Endothelial cell of umbilical vein (primary cell): Measurements from ENCODE around the gene PEX10. TPM values are rescaled to one million over a fixed set of nuclear protein-coding genes. Genes with fewer than 3 reads are reported as not detected.

Experiments used
- BruUV-seq: library from RNA; stranded (reverse); fragments of 400-500 nt; replicated peaks from 2 replicates; lab custom pipeline; 2021; lab: Mats Ljungman, UMichigan
- CTCF ChIA-PET: fragments of 300-600, 350-600 bp; sonication (Branson Sonifier 250); formaldehyde crosslinking; loops from one replicate; lab custom pipeline; 2021; ENCODE audit warnings: antibody characterized with exemption, inconsistent platforms; lab: Charles Lee
- POLR2A ChIA-PET: fragments of 300-600, 350-600 bp; sonication (Branson Sonifier 250); formaldehyde crosslinking; loops from one replicate; lab custom pipeline; 2021; ENCODE audit warnings: antibody characterized with exemption, inconsistent platforms; lab: Charles Lee
- DNase-seq: peaks from one replicate; pipeline ENCODE4 v3.0.0-alpha.2; 2011; ENCODE audit warnings: low read depth, low spot score
- FAIRE-seq: peaks from 2 replicates; lab custom pipeline; 2011; peaks lifted over from hg19 to GRCh38; lab: Jason Lieb, UNC
- H2AFZ ChIP-seq: 2 replicates; pipeline ENCODE4 v1.6.0; 2012; ENCODE audit warnings: low read depth, low read length, control low read depth, inconsistent platforms
- H3K27ac ChIP-seq: 2 replicates; pipeline ENCODE4 v1.5.1; 2011; ENCODE audit warnings: low read depth, mild to moderate bottlenecking, control low read depth, low read length, moderate library complexity; ENCODE audit not compliant: insufficient read depth
- H3K27me3 ChIP-seq, 2 experiments: 2 replicates each; pipeline versions ENCODE4 v1.6.0 to v1.6.1; 2011; ENCODE audit warnings: low read length in 2 of 2, mixed read lengths in 1 of 2; ENCODE audit not compliant: control insufficient read depth in 2 of 2, insufficient read depth in 2 of 2
- H3K36me3 ChIP-seq, 2 experiments: 2 replicates in 1 of 2; 3 replicates in 1 of 2; pipeline ENCODE4 v1.5.1; 2011; ENCODE audit warnings: low read length in 2 of 2, mild to moderate bottlenecking in 1 of 2, moderate library complexity in 1 of 2; ENCODE audit not compliant: control insufficient read depth in 2 of 2, insufficient read depth in 2 of 2; ENCODE audit errors: extremely low read depth in 1 of 2
- H3K4me1 ChIP-seq: 3 replicates; pipeline ENCODE4 v1.5.1; 2011; ENCODE audit warnings: mild to moderate bottlenecking, low read length; ENCODE audit not compliant: control insufficient read depth, insufficient read depth; ENCODE audit errors: extremely low read depth
- H3K4me2 ChIP-seq: 2 replicates; pipeline ENCODE4 v1.6.1; 2011; ENCODE audit warnings: low read length, control low read depth, mixed read lengths; ENCODE audit not compliant: insufficient read depth
- H3K4me3 ChIP-seq, 3 experiments: fragments of 200-600 bp in 1 of 3; sonication (generic), shearing (Covaris generic) in 1 of 3; replicated peaks in 1 of 3; 2 replicates each; pipeline ENCODE4 v1.5.1; 2011 to 2016; ENCODE audit warnings: control low read depth in 3 of 3, low read length in 3 of 3, mild to moderate bottlenecking in 2 of 3, inconsistent platforms in 1 of 3, low read depth in 1 of 3, moderate library complexity in 1 of 3; ENCODE audit not compliant: insufficient read depth in 1 of 3
- H3K79me2 ChIP-seq: 2 replicates; pipeline ENCODE4 v1.6.0; 2012; ENCODE audit warnings: low read length, inconsistent platforms; ENCODE audit not compliant: control insufficient read depth, insufficient read depth
- H3K9ac ChIP-seq: replicated peaks from 2 replicates; pipeline ENCODE3; 2011; ENCODE audit warnings: low read length, control low read depth; ENCODE audit not compliant: insufficient read depth; ENCODE audit errors: extremely low read depth
- H3K9me1 ChIP-seq: replicated peaks from 3 replicates; pipeline ENCODE4 v1.6.0; 2011; ENCODE audit warnings: mild to moderate bottlenecking, low read length; ENCODE audit not compliant: control insufficient read depth, insufficient read depth; ENCODE audit errors: extremely low read depth
- H3K9me3 ChIP-seq: replicated peaks from 2 replicates; pipeline ENCODE4 v1.5.1; 2012; ENCODE audit warnings: low read length, inconsistent platforms; ENCODE audit not compliant: control insufficient read depth, insufficient read depth
- H4K20me1 ChIP-seq: replicated peaks from 2 replicates; pipeline ENCODE3; 2011; ENCODE audit warnings: mild to moderate bottlenecking, low read length; ENCODE audit not compliant: control insufficient read depth, insufficient read depth; ENCODE audit errors: extremely low read depth
- EZH2 ChIP-seq: IDR thresholded peaks from 2 replicates; pipeline ENCODE4 v1.6.1; 2012; ENCODE audit warnings: borderline replicate concordance, low read depth, mild to moderate bottlenecking, moderate library complexity, low read length, inconsistent platforms; ENCODE audit not compliant: severe bottlenecking
- FOS ChIP-seq: IDR thresholded peaks from 2 replicates; pipeline ENCODE4 v1.6.1; 2011; ENCODE audit warnings: mild to moderate bottlenecking, low read length, moderate library complexity, borderline replicate concordance; ENCODE audit not compliant: insufficient read depth
- GATA2 ChIP-seq: IDR thresholded peaks from 2 replicates; pipeline ENCODE4 v1.7.0; 2011; ENCODE audit warnings: low read depth, mild to moderate bottlenecking, moderate library complexity, mixed read lengths, low read length; ENCODE audit not compliant: insufficient read length, insufficient read depth
- JUN ChIP-seq: IDR thresholded peaks from 2 replicates; pipeline ENCODE4 v1.6.1; 2011; ENCODE audit warnings: borderline replicate concordance, low read depth; ENCODE audit not compliant: insufficient read length, insufficient read depth
- MYC ChIP-seq: IDR thresholded peaks from one replicate; pipeline ENCODE4 v1.6.1; 2011; ENCODE audit warnings: mild to moderate bottlenecking, low read depth, low read length
- POLR2A ChIP-seq: IDR thresholded peaks from 2 replicates; pipeline ENCODE4 v1.6.1; 2012; ENCODE audit warnings: low read depth, mild to moderate bottlenecking, control low read depth, low read length
- POLR2AphosphoS5 ChIP-seq: IDR thresholded peaks from 2 replicates; pipeline ENCODE4 v1.6.1; 2012; ENCODE audit warnings: low read depth, mild to moderate bottlenecking, control low read depth, low read length, moderate library complexity; ENCODE audit not compliant: insufficient read depth
- dilution Hi-C: fragments of 300-500 bp; cut with MboI; formaldehyde crosslinking; loops from one replicate; pipeline ENCODE4 v1.15.0; 2019; ENCODE audit warnings: low sequenced_read_pairs; ENCODE audit not compliant: extremely low pct_ligation_motif_present
- intact Hi-C: fragments of 100-400 bp; cut with micrococcal nuclease; formaldehyde crosslinking; loops from one replicate; pipeline ENCODE4 v1.10.0; 2022
- polyA plus RNA-seq, 4 experiments: library from polyadenylated mRNA; depleted of rRNA in 3 of 4; stranded (reverse) in 3 of 4; unstranded in 1 of 4; fragments of >200 nt; gene quantifications; 2 replicates each; pipeline versions ENCODE4 v1.2.1 to v1.2.3, GENCODE V29; 2011 to 2012; ENCODE audit warnings: missing spikeins in 1 of 4
- total RNA-seq: library from RNA; stranded (reverse); gene quantifications from 2 replicates; pipeline ENCODE4 v1.2.3, GENCODE V29; 2021
- TF ChIP-seq, protein P1 (sequence below): IDR thresholded peaks from 2 replicates; pipeline ENCODE4 v1.6.1; 2011; ENCODE audit not compliant: insufficient read depth, insufficient read length
- TF ChIP-seq, protein P2 (sequence below), 2 donors: IDR thresholded peaks; 1 replicate in 1 of 2; 2 replicates in 1 of 2; pipeline ENCODE4 v1.5.1; 2011; ENCODE audit warnings: low read length in 2 of 2, mild to moderate bottlenecking in 2 of 2, moderate library complexity in 2 of 2, control low read depth in 1 of 2, inconsistent platforms in 1 of 2, low read depth in 1 of 2; ENCODE audit not compliant: insufficient read depth in 1 of 2; ENCODE audit errors: extremely low read depth in 1 of 2

The PEX10 gene
- total and polyA plus RNA-seq, 2 donors (not counting 3 experiments of a cell fraction or from before 2014, with no cell fraction given), result 25.1 to 26.7 TPM

DNA sequence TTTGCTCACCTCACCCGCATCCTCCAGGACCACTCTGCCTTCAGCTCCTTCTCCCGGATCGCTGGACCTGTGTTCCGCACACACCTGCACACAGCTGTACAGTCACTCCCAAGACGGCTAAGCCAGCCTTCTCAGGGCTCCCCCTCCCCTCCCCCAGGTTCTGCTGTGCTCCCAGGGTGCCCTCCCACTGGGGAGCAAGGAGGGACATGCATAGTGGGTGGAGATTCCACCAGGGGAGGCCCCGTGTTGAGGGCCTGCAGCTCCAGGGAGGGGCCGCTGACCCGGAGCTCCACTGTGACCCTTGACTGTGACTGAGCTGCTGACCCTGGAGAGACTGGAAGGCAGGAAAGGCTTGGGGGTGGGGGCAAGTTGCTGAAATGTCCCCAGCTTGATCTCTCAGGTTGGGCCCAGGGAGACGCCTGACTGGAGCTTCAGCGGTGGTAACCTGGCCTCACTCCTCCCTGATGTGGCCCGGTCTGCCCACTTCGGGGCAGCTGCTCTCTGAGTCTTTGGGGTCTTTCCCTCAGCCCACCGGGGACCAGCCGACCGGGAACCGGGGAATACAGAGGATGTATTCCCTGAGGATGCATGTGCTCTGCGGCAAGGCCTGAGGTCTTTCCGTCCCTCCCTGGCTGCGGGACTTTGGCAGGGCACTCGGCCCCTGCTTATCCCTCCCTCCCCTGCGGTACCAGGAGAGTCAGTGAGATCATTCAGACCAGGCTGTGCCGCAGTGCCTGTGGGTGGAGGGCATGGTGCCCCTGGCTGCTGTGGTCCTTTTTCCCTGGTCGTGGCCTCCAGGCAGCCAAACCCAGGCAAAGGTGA lies 35.1 kb upstream of the PEX10 start:
- no peaks in the 10 kb centered on the region for H4K20me1 ChIP-seq
- no peaks in the 10 kb centered on the region for H3K79me2 ChIP-seq
- dilution Hi-C loops, result no loop called here
- H3K4me1 ChIP-seq, result peaks cover 22% of the 10 kb centered on the region
- no peaks in the 10 kb centered on the region for H3K36me3 ChIP-seq
- H3K9me3 ChIP-seq, result no peaks in the 10 kb centered on the region
- no TSS peak for BruUV-seq
- no peak for TF ChIP-seq POLR2AphosphoS5
- no peak for TF ChIP-seq EZH2
- TF ChIP-seq, protein P1, sequence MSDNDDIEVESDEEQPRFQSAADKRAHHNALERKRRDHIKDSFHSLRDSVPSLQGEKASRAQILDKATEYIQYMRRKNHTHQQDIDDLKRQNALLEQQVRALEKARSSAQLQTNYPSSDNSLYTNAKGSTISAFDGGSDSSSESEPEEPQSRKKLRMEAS, result no peak
- TF ChIP-seq, protein P2, sequence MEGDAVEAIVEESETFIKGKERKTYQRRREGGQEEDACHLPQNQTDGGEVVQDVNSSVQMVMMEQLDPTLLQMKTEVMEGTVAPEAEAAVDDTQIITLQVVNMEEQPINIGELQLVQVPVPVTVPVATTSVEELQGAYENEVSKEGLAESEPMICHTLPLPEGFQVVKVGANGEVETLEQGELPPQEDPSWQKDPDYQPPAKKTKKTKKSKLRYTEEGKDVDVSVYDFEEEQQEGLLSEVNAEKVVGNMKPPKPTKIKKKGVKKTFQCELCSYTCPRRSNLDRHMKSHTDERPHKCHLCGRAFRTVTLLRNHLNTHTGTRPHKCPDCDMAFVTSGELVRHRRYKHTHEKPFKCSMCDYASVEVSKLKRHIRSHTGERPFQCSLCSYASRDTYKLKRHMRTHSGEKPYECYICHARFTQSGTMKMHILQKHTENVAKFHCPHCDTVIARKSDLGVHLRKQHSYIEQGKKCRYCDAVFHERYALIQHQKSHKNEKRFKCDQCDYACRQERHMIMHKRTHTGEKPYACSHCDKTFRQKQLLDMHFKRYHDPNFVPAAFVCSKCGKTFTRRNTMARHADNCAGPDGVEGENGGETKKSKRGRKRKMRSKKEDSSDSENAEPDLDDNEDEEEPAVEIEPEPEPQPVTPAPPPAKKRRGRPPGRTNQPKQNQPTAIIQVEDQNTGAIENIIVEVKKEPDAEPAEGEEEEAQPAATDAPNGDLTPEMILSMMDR (IDR thresholded peaks at IDR 0.05; ENCODE audit: extremely low read depth in 1 of 2, insufficient read depth in 1 of 2, low read depth in 1 of 2, low read length in 2 of 2), result no peak
- no peak for TF ChIP-seq MYC
- no peak for TF ChIP-seq FOS
- TF ChIP-seq GATA2, result no peak
- no peak for TF ChIP-seq JUN
- no peak for TF ChIP-seq POLR2A
- no peak overlapping the region for H3K9ac ChIP-seq
- H3K27ac ChIP-seq, result no peak overlapping the region
- DNase-seq (no peak), FAIRE-seq (no peak)
- ChIA-PET CTCF (interaction anchor here (0.8 to 1.5 kb wide), 3 partner anchors 33 to 977 kb away, joined by 4 read pairs; no protein-coding TSS in a partner anchor), POLR2A (no interaction called here)
- H3K4me3 ChIP-seq, result no peak overlapping the region
- peaks cover 5 to 12% of the 10 kb centered on the region in 2 experiments for H3K27me3 ChIP-seq
- intact Hi-C loops, result no loop called here
- H3K4me2 ChIP-seq, result no peak overlapping the region
- no peaks in the 10 kb centered on the region for H3K9me1 ChIP-seq
- H2AFZ ChIP-seq, result peak overlapping the region; percentile 79
